K562 (cell line): ENCODE measurements around the gene EXOC4. TPM values are rescaled to one million over a fixed set of nuclear protein-coding genes. Genes with fewer than 3 reads are reported as not detected.

Experiments
- ATAC-seq: fragments of 200-7000 bp; cut with Tn5 transposase; 3 replicates; pipeline ENCODE4 v1.9.1; 2020; ENCODE audit warnings: moderate library complexity
- BruUV-seq: library from RNA; stranded (reverse); fragments of 400-500 nt; replicated peaks from 2 replicates; lab custom pipeline; 2021; lab: Mats Ljungman, UMichigan
- CTCF ChIA-PET: fragments of 300-600 bp; formaldehyde crosslinking; extraction: SDS; loops from one replicate; lab custom pipeline; 2021; ENCODE audit warnings: low intra/inter-chr PET ratio; lab: Yijun Ruan, JAX
- POLR2A ChIA-PET: fragments of 300-600, 350-650 bp; sonication (Branson Sonifier 250); formaldehyde crosslinking; extraction: SDS; loops from one replicate; lab custom pipeline; 2021; ENCODE audit warnings: antibody characterized with exemption, inconsistent platforms; lab: Yijun Ruan, JAX
- DNase-seq, 4 experiments: peaks; one replicate each; pipeline versions ENCODE4 v3.0.0 to v3.0.0-alpha.2; 2011 to 2018; ENCODE audit warnings: low spot score in 3 of 4, mixed read lengths in 3 of 4; ENCODE audit errors: extremely low read depth in 1 of 4
- FAIRE-seq: peaks from 2 replicates; lab custom pipeline; 2011; peaks lifted over from hg19 to GRCh38; lab: Jason Lieb, UNC
- H2AFZ ChIP-seq: 2 replicates; pipeline ENCODE4 v1.6.0; 2011; ENCODE audit warnings: low read depth, low read length, control low read depth, inconsistent platforms
- H3K27ac ChIP-seq: fragments of 200-600 bp; 3 replicates; pipeline ENCODE4 v1.8.0; 2011; ENCODE audit warnings: low read depth, mild to moderate bottlenecking, control low read depth, inconsistent platforms, low read length, moderate library complexity, mixed read lengths; ENCODE audit errors: extremely low read depth
- H3K27me3 ChIP-seq, 2 experiments: fragments of 300-600 bp in 1 of 2; 2 replicates in 1 of 2; 3 replicates in 1 of 2; pipeline versions ENCODE4 v1.6.0 to v1.8.0; 2011; ENCODE audit warnings: inconsistent platforms in 2 of 2, low read length in 2 of 2, mild to moderate bottlenecking in 1 of 2, mixed read lengths in 1 of 2, moderate library complexity in 1 of 2; ENCODE audit not compliant: control insufficient read depth in 2 of 2, insufficient read depth in 2 of 2
- H3K36me3 ChIP-seq: fragments of 300-600 bp; 3 replicates; pipeline ENCODE4 v1.8.0; 2011; ENCODE audit warnings: mild to moderate bottlenecking, low read length, inconsistent platforms; ENCODE audit not compliant: control insufficient read depth, insufficient read depth
- H3K4me1 ChIP-seq, 2 experiments: fragments of 200-600 bp in 1 of 2; replicated peaks in 1 of 2; 2 replicates in 1 of 2; 3 replicates in 1 of 2; pipeline versions ENCODE4 v1.5.1 to v1.8.0; 2011; ENCODE audit warnings: inconsistent platforms in 2 of 2, low read length in 2 of 2, mild to moderate bottlenecking in 1 of 2, mixed read lengths in 1 of 2, moderate library complexity in 1 of 2; ENCODE audit not compliant: control insufficient read depth in 2 of 2, insufficient read depth in 2 of 2
- H3K4me2 ChIP-seq: 2 replicates; pipeline ENCODE4 v1.6.1; 2011; ENCODE audit warnings: low read length, control low read depth, inconsistent platforms, mixed read lengths; ENCODE audit not compliant: insufficient read depth
- H3K4me3 ChIP-seq: fragments of 200-600 bp; sonication (generic), shearing (Covaris generic); 2 replicates; pipeline ENCODE4 v1.5.1; 2016; ENCODE audit warnings: control low read depth, inconsistent platforms
- H3K79me2 ChIP-seq: fragments of 200-600 bp; 3 replicates; pipeline ENCODE4 v1.8.0; 2011; ENCODE audit warnings: low read length, inconsistent platforms; ENCODE audit not compliant: control insufficient read depth, insufficient read depth
- H3K9ac ChIP-seq, 2 experiments: 2 replicates each; pipeline versions ENCODE4 v1.6.0 to v1.6.1; 2011; ENCODE audit warnings: low read depth in 2 of 2, low read length in 2 of 2, control low read depth in 1 of 2, inconsistent platforms in 1 of 2, mild to moderate bottlenecking in 1 of 2, mixed read lengths in 1 of 2; ENCODE audit not compliant: insufficient read depth in 1 of 2
- H3K9me1 ChIP-seq: one replicate; pipeline ENCODE4 v1.6.0; 2011; ENCODE audit warnings: inconsistent platforms, mild to moderate bottlenecking, low read length, moderate library complexity; ENCODE audit not compliant: control insufficient read depth, insufficient read depth
- H3K9me3 ChIP-seq: replicated peaks from 2 replicates; pipeline ENCODE4 v1.5.1; 2011; ENCODE audit warnings: low read depth, low read length, inconsistent platforms; ENCODE audit not compliant: control insufficient read depth, insufficient read depth
- H4K20me1 ChIP-seq: replicated peaks from 2 replicates; pipeline ENCODE4 v1.6.1; 2011; ENCODE audit warnings: low read length, inconsistent platforms, mixed read lengths; ENCODE audit not compliant: control insufficient read depth, insufficient read depth
- ATF4 ChIP-seq: fragments of 450-650 bp; formaldehyde crosslinking; IDR thresholded peaks from 2 replicates; pipeline ENCODE4 v1.4.0; 2022; ENCODE audit warnings: mild to moderate bottlenecking, moderate library complexity
- ELF2 ChIP-seq: fragments of 250-450 bp; sonication (Bioruptor Pico); IDR thresholded peaks from 2 replicates; pipeline ENCODE4 v1.5.0; 2021; ENCODE audit warnings: mild to moderate bottlenecking
- MEIS2 ChIP-seq: fragments of 450-650 bp; IDR thresholded peaks from 2 replicates; pipeline ENCODE4 v1.6.1; 2014; ENCODE audit warnings: mild to moderate bottlenecking; ENCODE audit not compliant: partially characterized antibody
- SMC3 ChIP-seq: conservative IDR thresholded peaks from 2 replicates; pipeline ENCODE4 v1.6.1; 2011; ENCODE audit warnings: low read depth, low read length, improper control_type of control experiment; ENCODE audit not compliant: insufficient read depth
- ZNF347 ChIP-seq: fragments of 450-650 bp; formaldehyde crosslinking; IDR thresholded peaks from 2 replicates; pipeline ENCODE4 v1.4.0; 2020; ENCODE audit warnings: low read depth, mild to moderate bottlenecking, moderate library complexity
- WGBS: fragments of 100-300 bp; shearing (Covaris generic); methylation state at CpG from one replicate; pipeline ENCODE4 v1.1.6; 2016; ENCODE audit warnings: low coverage, mixed read lengths; ENCODE audit not compliant: insufficient coverage; ENCODE audit errors: missing lambda C conversion rate; 5-methylcytosine and 5-hydroxymethylcytosine counted together
- in situ Hi-C: fragments of 300-500 bp; cut with MboI; formaldehyde crosslinking; loops from 4 replicates; pipeline ENCODE4 v1.15.0; 2018; ENCODE audit warnings: inconsistent platforms, mixed read lengths
- intact Hi-C: fragments of 100-400 bp; cut with micrococcal nuclease; formaldehyde crosslinking; loops from 2 replicates; pipeline ENCODE4 v1.14.2; 2022
- polyA plus RNA-seq, 8 experiments: library from polyadenylated mRNA; depleted of rRNA in 4 of 8; stranded (reverse) in 5 of 8; unstranded in 3 of 8; fragments of >200 nt; fragmentation: Nextera tagmentation in 2 of 8; fragmentation: Illumina TruSeq in 1 of 8; extraction: Ambion mirVana in 2 of 8; extraction: Trizol in 1 of 8; gene quantifications; 2 replicates each; pipeline versions ENCODE4 v1.2.1 to v1.2.3, GENCODE V29; 2011 to 2014; ENCODE audit warnings: inconsistent platforms in 1 of 8, missing spikeins in 1 of 8
- total RNA-seq, 7 experiments: library from RNA; depleted of rRNA in 6 of 7; stranded (reverse); fragments of >200 nt in 6 of 7; fragmentation: Illumina TruSeq in 2 of 7; extraction: Trizol in 2 of 7; gene quantifications; 2 replicates each; pipeline versions ENCODE4 v1.2.1 to v1.2.3, GENCODE V29; 2011 to 2021; ENCODE audit warnings: low replicate concordance in 1 of 7
- TF ChIP-seq, protein P1 (sequence below): fragments of 250-450 bp; sonication (Bioruptor Pico); IDR thresholded peaks from 2 replicates; pipeline ENCODE4 v1.4.0; 2020; ENCODE audit warnings: mild to moderate bottlenecking, moderate library complexity

EXOC4 gene
- total and polyA plus RNA-seq, 9 of the 15 experiments (the other 6 are each of a cell fraction or from before 2014, with no cell fraction given), result 18.5 to 73.1 (median 46.6) TPM

- Histone ChIP-seq H3K36me3 (no peaks in the 10 kb centered on the region), H3K9ac (no peak overlapping the region), H3K27me3 (no peaks in the 10 kb centered on the region), H3K4me3 (no peak overlapping the region), H3K9me3 (no peaks in the 10 kb centered on the region), H3K79me2 (no peaks in the 10 kb centered on the region), H3K27ac (no peak overlapping the region), H3K4me1 (peaks cover 0 to 11% of the 10 kb centered on the region in 2 experiments; a peak in 2 of 5 replicates), H2AFZ (no peak overlapping the region), H4K20me1 (no peaks in the 10 kb centered on the region), H3K9me1 (no peaks in the 10 kb centered on the region), H3K4me2 (no peak overlapping the region)
- in situ Hi-C loops, result no loop called here
- FAIRE-seq (no peak), DNase-seq (no peak), ATAC-seq (no peak)
- TF ChIP-seq ZNF347 (CRISPR knock-in tag) (no peak), ATF4 (CRISPR knock-in tag) (no peak), MEIS2 (no peak), SMC3 (no peak), ELF2 (CRISPR knock-in tag) (no peak)
- TF ChIP-seq, protein P1, sequence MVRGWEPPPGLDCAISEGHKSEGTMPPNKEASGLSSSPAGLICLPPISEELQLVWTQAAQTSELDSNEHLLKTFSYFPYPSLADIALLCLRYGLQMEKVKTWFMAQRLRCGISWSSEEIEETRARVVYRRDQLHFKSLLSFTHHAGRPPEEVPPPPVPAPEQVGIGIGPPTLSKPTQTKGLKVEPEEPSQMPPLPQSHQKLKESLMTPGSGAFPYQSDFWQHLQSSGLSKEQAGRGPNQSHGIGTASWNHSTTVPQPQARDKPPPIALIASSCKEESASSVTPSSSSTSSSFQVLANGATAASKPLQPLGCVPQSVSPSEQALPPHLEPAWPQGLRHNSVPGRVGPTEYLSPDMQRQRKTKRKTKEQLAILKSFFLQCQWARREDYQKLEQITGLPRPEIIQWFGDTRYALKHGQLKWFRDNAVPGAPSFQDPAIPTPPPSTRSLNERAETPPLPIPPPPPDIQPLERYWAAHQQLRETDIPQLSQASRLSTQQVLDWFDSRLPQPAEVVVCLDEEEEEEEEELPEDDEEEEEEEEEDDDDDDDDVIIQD (CRISPR knock-in tag), result no peak
- intact Hi-C loops, result no loop called here
- ChIA-PET POLR2A (interaction anchor here (0.9 kb wide), 1 partner anchor 27 kb away, joined by 3 read pairs; no protein-coding TSS in a partner anchor), CTCF (no interaction called here)
- 30% methylated on average over 4 of the region's 4 CpGs for WGBS
- BruUV-seq, result no TSS peak
Measured at GRCh38 chr7:133962646-133963045, 709.8 kb downstream of the EXOC4 start.
